Omental fat pad (tissue), 4 donors: ENCODE measurements around the gene TMEM100. TPM values are rescaled to one million over a fixed set of nuclear protein-coding genes. Genes with fewer than 3 reads are reported as not detected.

ENCODE experiments used
- ATAC-seq: fragments of 150-250 bp; one replicate; pipeline ENCODE4 v1.9.1; 2016; ENCODE audit warnings: mild to moderate bottlenecking, moderate library complexity; ENCODE audit not compliant: low FRiP score
- DNase-seq: peaks from one replicate; pipeline ENCODE4 v3.0.0-alpha.2; 2019; ENCODE audit warnings: low spot score
- total RNA-seq, 4 donors: library from RNA; depleted of rRNA; stranded (reverse); fragments of >200 nt; gene quantifications; one replicate each; pipeline ENCODE4 v1.1.0, GENCODE V29; 2016
- TF ChIP-seq, protein P1 (sequence below), 3 donors: fragments of 450-650 bp; IDR thresholded peaks; one replicate each; pipeline ENCODE4 v1.5.1; 2016 to 2017; ENCODE audit warnings: antibody characterized with exemption in 3 of 3, mild to moderate bottlenecking in 3 of 3, moderate library complexity in 2 of 3

The TMEM100 gene
- total RNA-seq, 4 donors from 2014 or later = 15.1 to 127 (median 43.6) TPM

DNA sequence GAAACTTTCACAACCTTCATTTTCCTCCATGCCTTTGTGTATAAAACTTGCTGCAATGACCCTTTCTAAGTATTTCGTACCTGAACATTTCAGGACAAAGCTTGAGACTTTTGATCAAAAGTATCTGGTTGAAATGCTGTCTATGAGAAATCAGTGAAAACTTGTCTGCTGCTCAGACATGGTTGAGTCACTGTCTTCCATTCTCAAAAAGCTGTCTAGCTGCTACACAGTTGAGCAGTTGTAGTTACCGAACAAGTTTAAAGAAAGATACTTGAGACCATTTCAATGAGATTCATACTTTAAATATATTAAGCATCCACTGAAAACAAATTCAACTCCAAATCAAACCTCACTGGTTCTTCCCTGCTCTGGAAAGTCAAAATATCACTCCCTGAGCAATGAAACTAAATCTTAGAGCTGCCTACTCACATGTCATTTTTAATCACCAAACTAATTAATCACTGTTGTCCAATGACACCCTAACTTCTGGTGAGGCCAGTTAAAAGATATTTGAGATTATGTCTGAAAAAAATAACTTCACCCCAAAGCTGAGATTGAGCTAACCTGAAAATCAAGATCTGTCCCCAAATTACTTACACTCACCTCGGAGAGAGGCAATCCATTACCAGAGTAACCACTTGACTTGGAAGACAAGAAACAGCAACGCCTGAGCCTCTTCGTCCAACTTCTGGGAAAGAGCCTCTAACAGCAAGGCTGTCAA lies 488 bp downstream of the TMEM100 start:
- DNase-seq (no peak), ATAC-seq (no peak)
- TF ChIP-seq, protein P1, sequence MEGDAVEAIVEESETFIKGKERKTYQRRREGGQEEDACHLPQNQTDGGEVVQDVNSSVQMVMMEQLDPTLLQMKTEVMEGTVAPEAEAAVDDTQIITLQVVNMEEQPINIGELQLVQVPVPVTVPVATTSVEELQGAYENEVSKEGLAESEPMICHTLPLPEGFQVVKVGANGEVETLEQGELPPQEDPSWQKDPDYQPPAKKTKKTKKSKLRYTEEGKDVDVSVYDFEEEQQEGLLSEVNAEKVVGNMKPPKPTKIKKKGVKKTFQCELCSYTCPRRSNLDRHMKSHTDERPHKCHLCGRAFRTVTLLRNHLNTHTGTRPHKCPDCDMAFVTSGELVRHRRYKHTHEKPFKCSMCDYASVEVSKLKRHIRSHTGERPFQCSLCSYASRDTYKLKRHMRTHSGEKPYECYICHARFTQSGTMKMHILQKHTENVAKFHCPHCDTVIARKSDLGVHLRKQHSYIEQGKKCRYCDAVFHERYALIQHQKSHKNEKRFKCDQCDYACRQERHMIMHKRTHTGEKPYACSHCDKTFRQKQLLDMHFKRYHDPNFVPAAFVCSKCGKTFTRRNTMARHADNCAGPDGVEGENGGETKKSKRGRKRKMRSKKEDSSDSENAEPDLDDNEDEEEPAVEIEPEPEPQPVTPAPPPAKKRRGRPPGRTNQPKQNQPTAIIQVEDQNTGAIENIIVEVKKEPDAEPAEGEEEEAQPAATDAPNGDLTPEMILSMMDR (IDR thresholded peaks at IDR 0.05) = no peak

DNA sequence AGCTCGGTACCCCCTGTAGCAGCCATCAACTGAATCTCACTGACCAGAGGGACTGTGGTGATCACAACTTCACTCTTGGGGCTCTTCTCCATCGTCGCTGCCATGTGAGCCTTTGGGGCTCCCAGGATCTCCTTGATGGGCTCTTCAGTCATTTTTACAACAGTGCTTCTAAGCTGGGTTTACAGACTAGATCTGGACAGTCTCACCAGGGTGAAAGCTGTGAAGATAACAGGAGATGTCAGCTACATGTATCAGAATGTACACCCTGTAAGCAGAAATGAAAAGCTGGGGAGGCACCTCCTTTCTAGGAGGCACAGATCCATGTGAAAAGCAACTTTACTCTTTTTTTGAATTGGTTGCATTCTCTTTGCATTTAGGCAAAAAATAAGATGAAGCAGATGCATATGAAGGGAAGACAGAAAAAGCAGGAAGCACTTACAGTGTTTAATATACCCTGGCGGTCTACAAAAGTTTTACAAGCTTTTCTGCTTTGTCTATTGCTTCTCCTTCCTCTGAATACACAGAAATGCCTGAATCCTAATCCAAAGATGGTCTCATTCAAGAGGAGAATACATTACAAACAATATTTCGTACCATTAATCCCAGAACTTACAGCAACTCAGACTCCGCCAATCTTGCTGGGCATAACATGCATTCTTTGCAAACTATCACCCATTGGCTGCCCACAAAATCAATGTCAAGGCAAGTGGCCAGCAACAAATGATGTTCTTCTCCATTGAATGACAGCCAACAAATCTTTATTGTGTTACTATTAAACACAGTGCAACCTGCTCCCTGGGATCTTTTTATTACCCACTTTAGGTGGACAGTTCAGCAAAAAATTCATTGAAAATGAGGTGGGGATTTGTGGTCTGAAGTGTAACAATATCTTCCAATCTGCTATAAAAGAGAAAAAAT lies 1.5 kb downstream of the TMEM100 start:
- ATAC-seq (no peak), DNase-seq (no peak)
- TF ChIP-seq, protein P1 (IDR thresholded peaks at IDR 0.05) = no peak

GRCh38 chr17:55717898-55718735 lies 4.5 kb downstream of the TMEM100 start:
- DNase-seq (peak; percentile 91), ATAC-seq (peak; percentile 8)
- TF ChIP-seq, protein P1 (IDR thresholded peaks at IDR 0.05) = no peak

DNA sequence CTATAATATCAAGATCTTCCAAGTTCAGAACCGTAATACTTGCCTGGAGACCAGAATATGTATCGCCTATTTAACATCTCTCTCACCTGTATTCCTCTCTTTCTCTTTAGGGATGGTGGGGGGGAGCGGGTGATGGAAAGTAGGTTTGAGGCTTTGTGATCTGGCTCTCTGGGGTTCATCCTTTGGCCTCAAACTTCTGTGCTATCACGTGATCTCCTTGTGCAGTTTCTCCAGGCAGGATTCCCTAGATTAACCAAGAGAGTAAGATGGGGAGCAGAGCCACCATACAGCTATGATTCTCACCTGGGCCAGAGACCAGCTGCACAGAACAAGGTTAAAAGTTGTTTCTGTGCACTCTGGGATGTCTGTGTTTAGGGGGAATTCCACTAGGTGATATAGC lies 5.2 kb downstream of the TMEM100 start:
- TF ChIP-seq, protein P1 (IDR thresholded peaks at IDR 0.05) = no peak
- ATAC-seq = no peak
- no peak for DNase-seq

GRCh38 chr17:55710829-55711496 lies 11.7 kb downstream of the TMEM100 start:
- DNase-seq (no peak), ATAC-seq (no peak)
- TF ChIP-seq, protein P1 (IDR thresholded peaks at IDR 0.05) = no peak

- ATAC-seq (no peak), DNase-seq (no peak)
- TF ChIP-seq, protein P1 (IDR thresholded peaks at IDR 0.05) = no peak
These were observed 12.3 kb downstream of the TMEM100 start for GRCh38 chr17:55710410-55710809.
